ENCODE data around the gene SHFL. TPM values are rescaled to one million over a fixed set of nuclear protein-coding genes. Genes with fewer than 3 reads are reported as not detected.

The SHFL gene
- total and polyA plus RNA-seq, 8 donors = 7.9 to 41.0 (median 15.4) TPM

DNA sequence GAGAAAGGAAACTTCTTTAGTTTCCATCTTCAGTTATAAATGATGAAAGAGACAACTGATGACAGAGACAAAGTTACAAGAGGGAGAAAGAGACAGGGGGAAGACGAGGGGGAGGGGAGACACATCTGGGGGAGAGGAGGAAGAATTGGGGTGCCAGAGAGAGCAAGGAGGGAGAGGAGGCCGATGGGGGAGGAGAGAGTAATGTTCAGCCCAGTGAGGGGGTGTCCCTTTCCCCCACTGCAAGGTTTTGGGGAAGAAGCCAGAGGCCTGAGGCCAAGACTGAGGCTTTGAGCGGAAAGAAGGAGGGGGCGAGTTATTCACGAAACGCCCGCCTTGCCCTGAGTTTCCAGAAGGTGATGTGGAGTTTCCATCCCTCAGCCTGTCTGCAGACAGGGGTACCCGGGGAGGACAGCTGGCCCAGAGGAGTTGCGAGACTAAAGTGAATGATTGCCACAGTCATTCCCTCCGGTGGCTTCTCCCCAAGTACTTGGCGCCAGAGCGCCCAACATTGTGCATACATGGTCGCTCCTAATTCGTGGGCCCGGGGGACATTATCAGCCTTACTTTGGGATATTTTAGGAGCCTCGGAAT is 19.5 kb downstream of the SHFL start:
- peak in 1 of 4 donors; percentile 1 for ATAC-seq
- DNase-seq = peak in 1 of 6 donors; percentile 37
- Histone ChIP-seq H3K4me1 (peaks cover 0 to 7% (median 4%) of the 10 kb centered on the region in 3 donors), H3K9me3 (no peaks in the 10 kb centered on the region), H3K27ac (peak overlapping the region in 1 of 4 donors; percentile 31), H3K27me3 (no peaks in the 10 kb centered on the region), H3K36me3 (peaks cover 10 to 25% (median 22%) of the 10 kb centered on the region in 3 donors), H3K4me3 (peak overlapping the region in 2 of 4 donors; percentile 47 to 92)
- intact Hi-C loops (cut with DNase I) = no loop called here
- FAIRE-seq = no peak
- WGBS, 2 donors = 50 to 51% methylated on average over 16 of the region's 16 CpGs
- TF ChIP-seq, protein P1, sequence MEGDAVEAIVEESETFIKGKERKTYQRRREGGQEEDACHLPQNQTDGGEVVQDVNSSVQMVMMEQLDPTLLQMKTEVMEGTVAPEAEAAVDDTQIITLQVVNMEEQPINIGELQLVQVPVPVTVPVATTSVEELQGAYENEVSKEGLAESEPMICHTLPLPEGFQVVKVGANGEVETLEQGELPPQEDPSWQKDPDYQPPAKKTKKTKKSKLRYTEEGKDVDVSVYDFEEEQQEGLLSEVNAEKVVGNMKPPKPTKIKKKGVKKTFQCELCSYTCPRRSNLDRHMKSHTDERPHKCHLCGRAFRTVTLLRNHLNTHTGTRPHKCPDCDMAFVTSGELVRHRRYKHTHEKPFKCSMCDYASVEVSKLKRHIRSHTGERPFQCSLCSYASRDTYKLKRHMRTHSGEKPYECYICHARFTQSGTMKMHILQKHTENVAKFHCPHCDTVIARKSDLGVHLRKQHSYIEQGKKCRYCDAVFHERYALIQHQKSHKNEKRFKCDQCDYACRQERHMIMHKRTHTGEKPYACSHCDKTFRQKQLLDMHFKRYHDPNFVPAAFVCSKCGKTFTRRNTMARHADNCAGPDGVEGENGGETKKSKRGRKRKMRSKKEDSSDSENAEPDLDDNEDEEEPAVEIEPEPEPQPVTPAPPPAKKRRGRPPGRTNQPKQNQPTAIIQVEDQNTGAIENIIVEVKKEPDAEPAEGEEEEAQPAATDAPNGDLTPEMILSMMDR (IDR thresholded peaks at IDR 0.05) = no peak

DNA sequence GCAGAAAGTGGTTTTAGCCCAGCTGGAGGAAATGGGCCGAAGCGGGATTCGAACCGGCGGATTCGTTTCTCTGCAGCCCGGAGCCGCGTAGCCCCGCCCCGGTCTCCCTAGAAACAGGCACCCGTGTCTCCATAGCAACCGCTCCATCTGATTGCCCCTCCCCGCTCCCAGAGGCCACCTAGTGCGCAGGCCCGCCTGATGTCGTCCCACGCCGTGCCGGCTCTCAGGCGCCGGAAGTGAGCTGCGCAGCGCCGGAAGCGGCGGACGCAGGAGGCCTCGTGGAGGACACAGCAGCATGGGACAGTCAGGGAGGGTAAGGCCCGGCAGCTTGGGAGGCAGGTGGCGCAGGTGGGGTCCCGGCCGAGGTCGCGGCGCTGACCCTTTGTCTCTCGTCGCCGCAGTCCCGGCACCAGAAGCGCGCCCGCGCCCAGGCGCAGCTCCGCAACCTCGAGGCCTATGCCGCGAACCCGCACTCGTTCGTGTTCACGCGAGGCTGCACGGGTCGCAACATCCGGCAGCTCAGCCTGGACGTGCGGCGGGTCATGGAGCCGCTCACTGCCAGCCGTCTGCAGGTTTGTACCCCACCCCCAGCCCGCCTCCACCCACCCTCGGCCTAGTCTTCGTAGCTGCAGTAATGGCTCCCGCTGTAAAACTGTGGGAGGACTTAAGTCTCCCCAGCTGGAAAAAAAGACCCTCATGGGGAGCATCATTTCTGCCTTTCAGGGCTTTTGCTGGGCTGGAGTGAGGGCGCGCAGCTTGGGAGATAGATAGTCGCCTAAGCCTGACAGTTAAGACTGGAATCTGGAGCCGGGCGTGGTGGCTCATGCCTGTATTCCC is 20.2 kb downstream of the SHFL start, which contains the start of gene PPAN:
Gene PPAN, plus strand, starts transcription at position 263 of the 837 bp plus-strand sequence. Its CDS starts 33 bp downstream, at position 296.
- Histone ChIP-seq H3K27ac (peak within 1 kb of the TSS in 3 of 4 donors; percentile 28 to 50 (median 31)), H3K4me3 (peak within 1 kb of the TSS; percentile 47 to 92 (median 82)), H3K4me1 (peaks cover 0 to 7% (median 4%) of the 10 kb centered on the region in 3 donors), H3K36me3 (peaks cover 14 to 31% (median 29%) of the 10 kb centered on the region in 3 donors), H3K9me3 (no peaks in the 10 kb centered on the region), H3K27me3 (no peaks in the 10 kb centered on the region)
- TF ChIP-seq, protein P1 (IDR thresholded peaks at IDR 0.05) = no peak
- DNase-seq (peak; percentile 95 to 100 (median 98)), ATAC-seq (peak; percentile 97 to 98 (median 98)), FAIRE-seq (peak; percentile 78)
- intact Hi-C loops (cut with DNase I) = no loop called here
- 1 to 2% methylated on average over 64 to 71 of the region's 71 CpGs for WGBS, 2 donors

DNA sequence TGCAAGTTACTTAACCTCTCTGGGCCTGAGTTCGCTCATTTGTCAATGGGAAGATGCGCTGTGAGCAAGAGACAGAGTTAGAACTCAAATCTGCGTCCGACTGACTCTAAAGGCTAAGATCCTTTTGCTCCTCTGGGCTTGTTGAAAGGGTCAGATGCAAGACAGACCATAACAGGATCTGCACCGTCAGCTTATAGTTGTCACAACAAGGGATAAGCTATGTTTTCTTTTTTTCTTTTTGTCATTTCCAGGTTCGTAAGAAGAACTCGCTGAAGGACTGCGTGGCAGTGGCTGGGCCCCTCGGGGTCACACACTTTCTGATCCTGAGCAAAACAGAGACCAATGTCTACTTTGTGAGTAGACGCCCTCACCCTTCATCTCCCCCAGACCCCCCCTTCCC is 21.1 kb downstream of the SHFL start:
- Histone ChIP-seq H3K9me3 (no peaks in the 10 kb centered on the region), H3K4me1 (peaks cover 0 to 7% (median 4%) of the 10 kb centered on the region in 3 donors), H3K27me3 (no peaks in the 10 kb centered on the region), H3K36me3 (peaks cover 14 to 31% (median 30%) of the 10 kb centered on the region in 3 donors), H3K4me3 (peak overlapping the region in 3 of 4 donors; percentile 47 to 92 (median 80)), H3K27ac (no peak overlapping the region)
- TF ChIP-seq, protein P1 (IDR thresholded peaks at IDR 0.05) = no peak
- intact Hi-C loops (cut with DNase I) = no loop called here
- WGBS, 2 donors = 78 to 87% methylated on average over 10 of the region's 10 CpGs
- FAIRE-seq (no peak), ATAC-seq (no peak), DNase-seq (no peak)

DNA sequence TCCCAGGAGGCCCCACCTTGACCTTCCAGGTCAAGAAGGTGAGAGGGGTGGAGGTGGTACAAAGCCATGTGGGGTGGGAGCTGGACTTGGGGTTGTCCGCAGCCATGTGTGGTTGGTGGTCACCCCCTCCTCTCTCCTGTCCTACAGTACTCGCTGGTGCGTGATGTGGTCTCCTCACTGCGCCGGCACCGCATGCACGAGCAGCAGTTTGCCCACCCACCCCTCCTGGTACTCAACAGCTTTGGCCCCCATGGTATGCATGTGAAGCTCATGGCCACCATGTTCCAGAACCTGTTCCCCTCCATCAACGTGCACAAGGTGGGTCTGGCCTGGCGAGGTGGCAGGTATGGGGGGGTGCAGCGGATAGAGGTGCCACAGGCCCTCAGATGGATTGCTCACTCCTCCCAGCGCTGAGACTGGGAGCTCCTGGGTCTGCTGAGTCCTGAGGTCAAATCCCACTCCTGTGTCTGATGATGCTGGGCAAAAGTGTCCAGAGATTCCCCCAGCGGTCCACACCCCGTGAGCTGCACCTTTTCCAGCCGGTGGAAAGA is 21.8 kb downstream of the SHFL start:
- FAIRE-seq (no peak), ATAC-seq (no peak), DNase-seq (no peak)
- no peaks in the 10 kb centered on the region for H3K27me3 ChIP-seq
- no peaks in the 10 kb centered on the region for H3K9me3 ChIP-seq
- H3K27ac ChIP-seq = no peak overlapping the region
- H3K36me3 ChIP-seq = peaks cover 14 to 31% (median 30%) of the 10 kb centered on the region in 3 donors
- TF ChIP-seq, protein P1 (IDR thresholded peaks at IDR 0.05) = no peak
- intact Hi-C loops (cut with DNase I) = no loop called here
- H3K4me1 ChIP-seq = peaks cover 0 to 8% (median 4%) of the 10 kb centered on the region in 3 donors
- H3K4me3 ChIP-seq = no peak overlapping the region
- 90 to 93% methylated on average over 14 of the region's 14 CpGs for WGBS, 2 donors
